HepG2 (cell line): Measurements from ENCODE around the gene DNAJC11. TPM values are rescaled to one million over a fixed set of nuclear protein-coding genes. Genes with fewer than 3 reads are reported as not detected.

Source experiments
- ATAC-seq: fragments of 200-7000 bp; cut with Tn5 transposase; 3 replicates; pipeline ENCODE4 v1.9.1; 2020; ENCODE audit warnings: mild to moderate bottlenecking, moderate library complexity
- BruUV-seq: library from RNA; stranded (reverse); fragments of 400-500 nt; replicated peaks from 2 replicates; lab custom pipeline; 2021; lab: Mats Ljungman, UMichigan
- CTCF ChIA-PET: fragments of 300-600 bp; formaldehyde crosslinking; extraction: SDS; loops from one replicate; lab custom pipeline; 2021; ENCODE audit warnings: low total read pairs, inconsistent platforms, low intra/inter-chr PET ratio; lab: Yijun Ruan, JAX
- POLR2A ChIA-PET: fragments of 350-600 bp; sonication (Branson Sonifier 250); formaldehyde crosslinking; loops from one replicate; lab custom pipeline; 2020; ENCODE audit warnings: antibody characterized with exemption, inconsistent platforms; lab: Yijun Ruan, JAX
- DNase-seq: peaks from one replicate; pipeline ENCODE4 v3.0.0-alpha.2; 2015; ENCODE audit warnings: low spot score
- FAIRE-seq: peaks from 3 replicates; lab custom pipeline; 2011; peaks lifted over from hg19 to GRCh38; lab: Jason Lieb, UNC
- H2AFZ ChIP-seq: one replicate; pipeline ENCODE4 v1.6.1; 2011; ENCODE audit warnings: low read length, inconsistent platforms
- H3K27ac ChIP-seq: fragments of 300-600 bp; 3 replicates; pipeline ENCODE4 v1.8.0; 2011; ENCODE audit warnings: mixed run types, mild to moderate bottlenecking, mixed read lengths, low read length, inconsistent platforms; ENCODE audit not compliant: insufficient read depth; ENCODE audit errors: extremely low read length
- H3K27me3 ChIP-seq, 2 experiments: fragments of 200-600 bp in 1 of 2; 2 replicates in 1 of 2; 3 replicates in 1 of 2; pipeline versions ENCODE4 v1.6.0 to v1.8.0; 2011; ENCODE audit warnings: low read length in 2 of 2, mild to moderate bottlenecking in 2 of 2, moderate library complexity in 2 of 2, inconsistent platforms in 1 of 2; ENCODE audit not compliant: insufficient read depth in 2 of 2, control insufficient read depth in 1 of 2
- H3K36me3 ChIP-seq, 2 experiments: fragments of 200-600 bp in 1 of 2; replicated peaks in 1 of 2; 2 replicates in 1 of 2; 3 replicates in 1 of 2; pipeline versions ENCODE4 v1.5.1 to v1.8.0; 2011; ENCODE audit warnings: low read length in 2 of 2, inconsistent platforms in 1 of 2; ENCODE audit not compliant: insufficient read depth in 2 of 2, control insufficient read depth in 1 of 2
- H3K4me1 ChIP-seq: 2 replicates; pipeline ENCODE4 v1.5.1; 2012; ENCODE audit warnings: low read length, inconsistent platforms; ENCODE audit not compliant: insufficient read depth
- H3K4me2 ChIP-seq: 2 replicates; pipeline ENCODE4 v1.6.0; 2011; ENCODE audit warnings: low read depth, low read length, inconsistent platforms
- H3K4me3 ChIP-seq, 3 experiments: fragments of 200-600 bp in 1 of 3; sonication (generic), shearing (Covaris generic) in 1 of 3; replicated peaks in 1 of 3; 2 replicates each; pipeline ENCODE4 v1.5.1; 2011 to 2016; ENCODE audit warnings: low read length in 3 of 3, inconsistent platforms in 2 of 3, low read depth in 2 of 3, mild to moderate bottlenecking in 2 of 3, control low read depth in 1 of 3, mixed read lengths in 1 of 3; ENCODE audit not compliant: insufficient read depth in 1 of 3
- H3K79me2 ChIP-seq: one replicate; pipeline ENCODE4 v1.6.1; 2011; ENCODE audit warnings: low read length, inconsistent platforms; ENCODE audit not compliant: insufficient read depth
- H3K9ac ChIP-seq: 2 replicates; pipeline ENCODE4 v1.6.0; 2011; ENCODE audit warnings: mild to moderate bottlenecking, low read depth, low read length, inconsistent platforms; ENCODE audit not compliant: insufficient read depth
- H3K9me3 ChIP-seq: 2 replicates; pipeline ENCODE4 v1.5.1; 2012; ENCODE audit warnings: mild to moderate bottlenecking, low read length
- H4K20me1 ChIP-seq: 2 replicates; pipeline ENCODE4 v1.6.0; 2011; ENCODE audit warnings: inconsistent platforms, mild to moderate bottlenecking, low read length, moderate library complexity; ENCODE audit not compliant: insufficient read depth
- BCLAF1 ChIP-seq: fragments of 450-650 bp; IDR thresholded peaks from 2 replicates; pipeline ENCODE4 v1.6.1; 2017; ENCODE audit warnings: mild to moderate bottlenecking
- EEA1 ChIP-seq: sonication (generic); formaldehyde crosslinking; IDR thresholded peaks from 2 replicates; pipeline ENCODE4 v1.5.1; 2020; ENCODE audit warnings: mild to moderate bottlenecking, missing genetic modification reagents, borderline replicate concordance
- HBP1 ChIP-seq: IDR thresholded peaks from 2 replicates; pipeline ENCODE4 v1.6.1; 2016; ENCODE audit warnings: low read depth, control low read depth
- HDAC6 ChIP-seq: fragments of 200-600 bp; sonication (generic); IDR thresholded peaks from 2 replicates; pipeline ENCODE4 v1.7.0; 2017; ENCODE audit warnings: mild to moderate bottlenecking, antibody characterized with exemption, low read length, low read depth
- KLF15 ChIP-seq: sonication (generic); formaldehyde crosslinking; IDR thresholded peaks from 2 replicates; pipeline ENCODE4 v1.8.1; 2023; ENCODE audit warnings: borderline replicate concordance, mild to moderate bottlenecking, inconsistent platforms, missing genetic modification reagents, mixed read lengths
- MLLT10 ChIP-seq: sonication (generic); formaldehyde crosslinking; IDR thresholded peaks from 2 replicates; pipeline ENCODE4 v1.4.0; 2020; ENCODE audit warnings: missing genetic modification reagents
- NPAS2 ChIP-seq: sonication (generic); formaldehyde crosslinking; IDR thresholded peaks from 2 replicates; pipeline ENCODE4 v1.8.0; 2022; ENCODE audit warnings: mild to moderate bottlenecking, missing genetic modification reagents, borderline replicate concordance
- RARA ChIP-seq: IDR thresholded peaks from 2 replicates; pipeline ENCODE4 v1.6.1; 2016; ENCODE audit warnings: missing genetic modification reagents, missing compliant biosample characterization
- RFXAP ChIP-seq: sonication (generic); formaldehyde crosslinking; IDR thresholded peaks from 2 replicates; pipeline ENCODE4 v1.4.0; 2020; ENCODE audit warnings: missing genetic modification reagents, borderline replicate concordance
- ZBTB7A ChIP-seq: sonication (generic); formaldehyde crosslinking; IDR thresholded peaks from 2 replicates; pipeline ENCODE4 v1.8.0; 2022; ENCODE audit warnings: mild to moderate bottlenecking, missing genetic modification reagents
- ZNF225 ChIP-seq: sonication (generic); formaldehyde crosslinking; IDR thresholded peaks from 2 replicates; pipeline ENCODE4 v1.4.0; 2020; ENCODE audit warnings: mild to moderate bottlenecking, missing genetic modification reagents
- in situ Hi-C: cut with HindIII; loops from 2 replicates; pipeline ENCODE4 v1.10.0; 2017; ENCODE audit warnings: low pct_unique_long_range_greater_than_20kb; ENCODE audit not compliant: extremely low pct_ligation_motif_present
- intact Hi-C: fragments of 100-400 bp; cut with micrococcal nuclease; formaldehyde crosslinking; loops from one replicate; pipeline ENCODE4 v1.10.0; 2022; ENCODE audit not compliant: unreplicated experiment
- polyA plus RNA-seq, 8 experiments: library from polyadenylated mRNA; depleted of rRNA in 3 of 8; stranded (reverse) in 7 of 8; unstranded in 1 of 8; fragments of >200 nt; fragmentation: Illumina TruSeq in 4 of 8; extraction: Trizol in 4 of 8; gene quantifications; 2 replicates each; pipeline versions ENCODE4 v1.2.1 to v1.2.3, GENCODE V29; 2011 to 2016; ENCODE audit warnings: low read depth in 4 of 8, missing spikeins in 1 of 8, mixed read lengths in 1 of 8; ENCODE audit not compliant: insufficient read depth in 1 of 8
- total RNA-seq, 5 experiments: library from RNA; depleted of rRNA; stranded (reverse); fragments of >200 nt; fragmentation: Illumina TruSeq; extraction: Trizol; gene quantifications; 2 replicates each; pipeline ENCODE4 v1.2.3, GENCODE V29; 2016; ENCODE audit warnings: low read depth in 1 of 5

Gene DNAJC11
- total and polyA plus RNA-seq, 2 of the 13 experiments (the other 11 are each of a cell fraction or from before 2014, with no cell fraction given), result 25.1 to 47.6 TPM

- Histone ChIP-seq H2AFZ (no peak overlapping the region), H3K36me3 (peaks cover 7 to 17% of the 10 kb centered on the region in 2 experiments; a peak in 4 of 5 replicates), H4K20me1 (no peaks in the 10 kb centered on the region; the same call in 1 of the 2 replicates), H3K4me2 (no peak overlapping the region), H3K4me3 (no peak overlapping the region), H3K27ac (no peak overlapping the region), H3K4me1 (peaks cover 12% of the 10 kb centered on the region), H3K9me3 (no peaks in the 10 kb centered on the region), H3K79me2 (peaks cover 51% of the 10 kb centered on the region), H3K9ac (no peak overlapping the region), H3K27me3 (no peaks in the 10 kb centered on the region)
- ChIA-PET CTCF (no interaction called here), POLR2A (no interaction called here)
- ATAC-seq (no peak), DNase-seq (no peak), FAIRE-seq (no peak)
- in situ Hi-C loops, result no loop called here
- no TSS peak for BruUV-seq
- TF ChIP-seq BCLAF1, result no peak
- TF ChIP-seq MLLT10, result no peak
- no peak for TF ChIP-seq ZNF225 (CRISPR knock-in tag)
- TF ChIP-seq HBP1 (CRISPR knock-in tag), result no peak
- no peak for TF ChIP-seq RARA (CRISPR knock-in tag)
- TF ChIP-seq ZBTB7A (CRISPR knock-in tag), result no peak
- TF ChIP-seq EEA1 (CRISPR knock-in tag), result no peak
- TF ChIP-seq RFXAP, result no peak
- TF ChIP-seq HDAC6, result no peak
- TF ChIP-seq KLF15 (CRISPR knock-in tag), result no peak
- TF ChIP-seq NPAS2, result no peak
- intact Hi-C loops, result no loop called here
These were observed 15.3 kb downstream of the DNAJC11 start for GRCh38 chr1:6686294-6686693.
